Stimulated activated CD4-positive, alpha-beta T cell treated with anti-CD3 and anti-CD28 coated beads, Interleukin-2, amount 100 ng/mL, for 4 hours (primary cell): ENCODE results near the gene ZC3H13.

Source experiments
- DNase-seq: peaks from one replicate; pipeline ENCODE4 v3.0.0-alpha.2; 2020; ENCODE audit warnings: low read depth

ZC3H13 gene

DNA sequence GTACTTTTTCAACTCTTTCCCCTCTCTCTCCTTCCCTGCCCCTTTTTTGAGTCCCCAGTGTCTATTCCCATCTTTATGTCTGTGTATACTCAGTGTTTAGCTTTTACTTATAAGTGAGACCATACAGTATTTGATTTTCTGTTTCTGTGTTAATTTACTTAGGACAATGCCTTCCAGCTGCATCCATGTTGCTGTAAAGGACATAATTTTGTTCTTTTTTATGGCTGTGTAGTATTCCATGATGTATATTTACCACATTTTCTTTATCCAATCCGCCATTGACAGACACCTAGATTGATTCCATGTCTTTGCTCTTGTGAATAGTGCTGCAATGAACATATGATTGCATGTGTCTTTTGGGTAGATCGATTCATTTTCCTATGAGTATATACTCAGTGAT is 10.7 kb upstream of the ZC3H13 start:
- DNase-seq: no peak

DNA sequence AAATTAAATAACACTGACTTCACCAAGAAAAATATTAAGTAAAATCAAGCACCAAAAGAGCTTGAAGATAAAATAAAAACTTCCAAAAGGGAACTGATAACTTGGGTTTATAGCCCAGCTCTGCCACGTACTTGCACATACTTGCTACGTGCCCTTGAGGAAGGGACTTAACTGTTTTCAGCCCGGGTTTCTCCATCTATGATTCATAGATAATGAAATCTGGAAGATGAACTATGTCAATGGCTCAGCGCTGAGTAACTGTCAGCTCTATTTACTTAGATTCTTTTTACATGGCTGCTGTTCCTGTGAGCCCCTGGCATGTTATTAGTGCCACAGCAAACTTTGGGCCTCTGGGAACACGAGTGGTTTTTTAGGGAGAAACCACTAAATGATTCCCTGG is 9.6 kb upstream of the ZC3H13 start:
- DNase-seq: no peak

DNA sequence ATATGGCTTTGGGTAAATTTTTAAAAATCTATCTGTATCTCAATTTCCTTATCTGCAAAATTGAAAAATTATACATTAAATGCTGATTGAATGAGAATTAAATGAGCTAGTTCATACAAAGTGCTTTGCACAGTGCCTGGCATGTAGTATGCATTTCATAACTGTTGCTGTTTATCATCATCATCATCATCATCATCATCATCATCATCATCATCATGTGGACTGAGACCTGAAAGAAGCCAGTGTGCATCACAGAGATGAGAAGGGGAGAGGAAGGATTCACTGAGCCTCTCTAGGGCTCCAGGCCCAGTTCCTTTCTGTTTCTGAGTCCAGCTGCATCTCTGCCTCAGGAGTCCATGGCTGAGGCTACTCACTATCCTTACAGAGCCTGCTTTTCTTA is 6.9 kb upstream of the ZC3H13 start:
- no peak for DNase-seq

DNA sequence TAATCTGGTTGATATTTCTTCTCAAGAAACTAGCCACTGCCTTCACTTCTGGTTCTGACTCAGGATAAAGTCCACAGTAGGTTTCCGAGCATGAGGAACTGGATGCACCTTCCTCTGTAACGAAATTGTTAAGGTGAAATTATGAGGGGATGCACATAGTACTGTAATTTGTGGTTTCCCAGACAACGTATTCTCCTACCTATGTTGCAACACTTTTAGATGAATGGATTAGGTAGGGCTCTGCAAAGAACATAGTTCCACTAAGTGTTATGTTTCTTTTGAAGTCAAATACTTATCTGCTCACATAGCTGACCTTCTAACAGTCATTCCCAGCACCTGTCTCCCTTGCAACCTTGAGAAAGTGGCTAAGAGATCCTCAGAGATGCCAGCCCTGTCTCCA is 5.7 kb upstream of the ZC3H13 start:
- no peak for DNase-seq

DNA sequence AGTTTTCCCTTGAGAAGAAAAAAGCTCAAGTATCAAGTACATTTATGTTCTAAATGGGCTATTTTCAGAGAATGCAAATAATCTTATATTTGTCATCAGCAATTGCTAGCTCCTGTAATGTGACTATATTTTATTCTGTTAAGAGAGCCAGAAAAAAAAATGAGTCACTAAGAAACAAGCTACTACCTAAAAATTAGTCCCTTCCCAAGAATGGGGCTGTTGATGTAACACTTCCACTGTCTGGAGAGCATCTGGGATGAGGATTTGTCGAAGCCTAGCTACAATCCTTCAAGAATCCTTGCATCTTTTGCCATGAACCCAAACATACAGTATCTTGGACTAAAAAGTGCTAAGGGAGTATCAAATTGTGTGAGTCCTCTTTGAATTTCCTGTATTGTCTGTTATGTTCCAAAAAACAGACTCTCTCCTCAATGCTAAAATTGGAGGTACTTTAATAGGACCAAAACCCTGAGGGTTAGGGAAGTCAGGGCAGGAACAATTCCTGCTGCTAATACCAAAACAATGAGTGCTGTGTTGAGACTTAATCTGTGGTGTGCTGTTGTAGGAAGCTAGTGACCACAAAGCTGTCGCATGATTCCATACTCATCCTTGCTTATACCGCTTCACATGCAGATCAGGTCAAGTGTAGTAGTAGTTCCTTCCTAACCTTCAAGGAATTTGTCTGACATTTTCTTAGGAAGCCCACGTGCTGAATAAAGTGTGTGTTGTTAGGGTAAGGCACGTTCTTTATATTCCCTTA is 4.9 kb upstream of the ZC3H13 start:
- DNase-seq: no peak

DNA sequence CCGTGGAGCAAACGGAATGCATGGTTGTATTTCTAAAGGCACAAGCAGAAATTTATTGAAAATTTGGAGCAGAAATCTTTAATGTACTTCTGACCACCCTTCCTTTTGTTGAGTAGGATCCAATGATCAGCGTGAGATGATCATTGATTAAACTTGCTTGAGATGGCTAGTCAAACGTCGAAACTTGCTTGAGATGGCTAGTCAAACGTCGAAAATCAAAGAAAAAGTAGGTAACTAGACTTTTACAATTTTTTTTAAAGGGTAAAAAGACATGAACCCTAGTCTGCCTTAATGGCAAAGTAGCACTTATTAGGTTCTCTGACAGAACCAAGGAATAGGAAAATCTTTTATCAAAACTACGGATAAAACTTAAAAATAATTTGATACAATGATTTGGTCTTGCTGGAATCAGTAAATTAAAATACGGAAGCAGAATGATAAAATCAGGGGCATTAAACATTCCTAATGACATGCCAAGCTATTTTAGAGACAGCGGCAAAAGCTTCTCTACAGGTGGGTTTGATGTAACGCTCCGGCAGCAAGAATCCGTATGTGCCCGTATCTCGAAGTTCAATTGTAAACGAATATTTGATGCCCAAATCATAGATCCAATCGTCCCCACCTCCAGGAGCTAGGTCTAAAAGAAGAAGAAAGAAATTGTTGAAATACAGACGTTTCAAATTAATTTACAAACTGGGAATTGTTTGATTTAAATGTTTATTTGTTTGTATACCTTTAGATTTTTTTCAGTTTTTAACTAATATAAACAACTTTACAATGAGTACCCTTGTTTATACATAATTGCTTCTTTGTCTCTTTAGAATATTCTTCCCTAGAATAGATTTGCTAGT is 841 bp upstream of the ZC3H13 start:
- DNase-seq: no peak

DNA sequence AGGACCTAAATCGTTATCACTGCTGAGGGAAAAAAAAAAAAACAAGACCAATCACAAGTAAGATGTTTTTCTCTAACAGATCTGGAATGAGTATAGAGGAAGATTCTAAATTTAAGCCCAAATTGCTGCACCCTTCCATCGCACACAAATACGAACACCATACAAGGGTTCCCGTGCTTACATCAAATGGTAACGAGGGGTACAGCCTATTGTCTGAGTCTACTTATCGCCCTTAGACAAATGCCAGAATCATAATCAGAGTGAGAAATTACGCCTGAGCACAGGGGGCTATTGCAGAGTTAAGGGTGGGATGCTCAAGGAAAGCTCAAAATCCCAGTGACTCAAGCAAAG is 603 bp downstream of the ZC3H13 start:
- no peak for DNase-seq

DNA sequence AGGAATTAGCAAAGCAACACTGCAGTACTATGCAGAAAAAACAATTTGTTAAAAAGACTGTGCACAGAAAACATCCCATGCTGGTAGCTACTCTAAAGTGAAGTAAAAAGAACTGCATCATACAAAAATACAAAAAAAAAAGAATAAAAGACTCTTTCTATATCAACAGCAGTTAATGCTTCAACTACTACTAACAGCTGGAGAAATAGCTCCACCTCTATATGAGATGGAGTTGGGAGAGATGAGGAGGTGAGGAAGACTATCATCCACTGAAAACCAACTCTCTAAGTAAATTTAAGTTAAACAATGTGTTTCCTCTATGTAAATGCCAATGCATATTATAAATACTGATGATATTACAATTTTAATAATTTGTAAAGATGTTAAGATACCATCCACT is 1.8 kb downstream of the ZC3H13 start:
- no peak for DNase-seq

DNA sequence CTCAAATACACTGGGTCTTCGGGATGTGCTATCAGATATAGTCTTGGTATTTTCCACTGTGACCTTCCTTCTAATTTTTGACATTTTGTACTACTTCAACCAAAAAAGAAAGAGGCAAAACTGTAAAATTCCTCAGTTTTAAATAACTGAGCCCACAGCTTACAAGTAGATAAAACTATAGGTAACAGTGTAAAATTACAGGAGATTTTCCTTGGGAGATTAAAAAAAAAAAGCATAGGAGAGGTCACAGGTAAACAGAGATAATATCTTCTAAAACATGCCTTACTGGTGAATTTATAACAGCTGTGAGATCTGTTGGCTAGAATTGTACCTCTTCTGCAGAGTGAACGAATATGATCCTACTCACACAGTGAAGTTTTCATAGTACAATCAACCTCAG is 7.1 kb downstream of the ZC3H13 start:
- DNase-seq: no peak

DNA sequence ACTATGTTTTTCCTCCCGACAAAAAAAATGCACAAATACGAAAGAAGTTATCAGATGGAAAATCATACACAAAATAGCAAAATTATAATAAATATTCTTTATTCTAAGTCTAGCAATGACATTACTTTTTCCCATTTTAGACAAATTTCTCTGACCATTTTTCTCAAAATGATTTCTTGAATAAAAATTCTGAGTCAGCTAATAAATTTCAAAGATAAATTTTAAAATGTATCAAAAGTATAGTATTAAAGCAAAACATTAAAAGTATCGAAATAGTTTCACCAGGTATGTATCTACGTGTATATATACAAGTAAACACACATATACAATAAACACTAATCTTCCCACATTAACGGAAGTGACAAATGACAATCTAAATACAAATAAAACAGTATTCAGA is 8.9 kb downstream of the ZC3H13 start:
- no peak for DNase-seq

DNA sequence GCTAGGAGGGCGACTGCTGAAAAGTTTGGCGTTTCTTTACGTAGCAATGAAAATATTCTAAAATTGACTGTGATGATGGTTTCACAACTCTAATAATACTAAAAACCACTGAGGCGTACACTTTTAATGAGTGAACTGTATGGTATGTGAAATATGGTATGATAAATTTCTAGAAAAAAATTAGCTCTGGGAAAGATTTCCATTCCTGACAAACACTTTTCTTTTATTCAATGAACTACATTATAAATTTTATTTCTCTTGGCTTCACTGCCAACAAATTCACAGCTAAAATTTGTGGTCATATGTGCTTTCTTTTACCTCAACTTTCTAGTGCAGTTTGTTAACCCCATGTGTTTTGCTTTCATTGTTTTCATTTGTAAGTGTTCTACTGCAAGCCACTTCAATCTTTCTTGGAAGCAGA is 11.1 kb downstream of the ZC3H13 start:
- no peak for DNase-seq

DNA sequence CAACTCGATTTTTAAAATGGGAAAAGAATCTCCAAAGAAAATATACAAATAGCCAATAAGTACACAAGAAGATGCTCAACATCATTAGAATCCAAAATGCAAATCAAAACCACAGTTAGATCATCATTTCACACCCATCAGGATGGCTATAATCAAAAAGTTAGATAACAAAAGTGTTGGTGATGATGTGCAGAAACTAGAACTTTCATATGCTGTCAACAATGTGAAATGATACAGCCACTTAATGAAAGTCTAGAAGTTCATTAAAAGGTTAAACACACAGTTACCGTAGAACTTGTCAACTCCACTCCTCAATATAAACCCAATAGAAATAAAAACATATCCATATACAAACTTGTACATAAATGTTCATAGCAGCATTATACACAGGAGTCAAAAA is 11.8 kb downstream of the ZC3H13 start:
- no peak for DNase-seq

DNA sequence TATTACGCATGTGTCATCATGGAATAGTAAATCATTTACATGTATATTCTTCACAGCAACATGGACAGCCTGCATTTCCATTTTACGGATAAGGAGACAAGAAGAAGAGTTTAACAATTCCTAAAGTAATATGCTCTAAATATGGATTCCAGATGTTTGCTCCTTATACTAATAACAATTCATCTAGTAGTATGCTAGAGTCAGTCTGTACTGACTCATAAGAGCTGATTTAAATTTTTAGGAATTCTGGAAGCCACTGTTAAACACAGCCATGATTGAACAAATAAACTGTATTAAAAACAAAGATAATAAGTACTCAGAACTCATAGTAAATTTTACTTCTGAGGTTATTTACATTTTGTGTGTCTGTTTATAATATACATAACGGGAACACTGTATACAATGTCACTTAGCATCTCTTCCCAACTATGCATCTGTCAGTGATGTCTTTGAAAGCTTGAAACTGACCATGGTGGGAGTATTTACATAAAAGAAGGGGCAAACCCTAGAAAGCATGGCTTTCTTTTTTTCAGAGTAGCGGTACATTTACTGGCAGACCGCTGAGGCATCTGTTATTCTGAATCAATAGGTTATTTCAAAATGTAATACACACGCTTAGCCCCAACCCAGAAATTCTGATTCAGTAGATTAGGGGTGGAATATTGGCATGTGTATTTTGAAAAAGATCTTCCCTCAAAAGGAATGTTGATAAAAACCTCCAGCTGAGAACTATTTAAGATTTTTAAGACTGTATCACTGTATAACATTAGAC is 12.9 kb downstream of the ZC3H13 start:
- DNase-seq: no peak

DNA sequence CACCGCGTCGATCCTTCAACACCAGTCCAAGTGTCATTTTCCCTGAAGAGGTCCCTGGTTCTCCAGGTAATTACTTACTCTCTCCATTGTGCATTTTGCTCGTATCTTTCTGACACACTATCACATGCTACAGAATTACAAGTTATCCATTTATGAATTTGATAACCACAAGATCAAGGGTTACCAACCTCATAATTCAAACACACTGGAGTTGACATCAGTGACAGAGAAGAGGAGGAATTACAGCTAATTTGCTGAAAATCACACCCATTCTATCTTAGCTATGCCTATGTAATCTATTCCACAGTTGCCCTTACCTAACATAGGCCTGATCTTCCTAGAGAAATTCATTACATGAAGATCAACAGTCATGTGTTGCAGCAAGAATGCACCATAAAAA is 14.2 kb downstream of the ZC3H13 start:
- no peak for DNase-seq

DNA sequence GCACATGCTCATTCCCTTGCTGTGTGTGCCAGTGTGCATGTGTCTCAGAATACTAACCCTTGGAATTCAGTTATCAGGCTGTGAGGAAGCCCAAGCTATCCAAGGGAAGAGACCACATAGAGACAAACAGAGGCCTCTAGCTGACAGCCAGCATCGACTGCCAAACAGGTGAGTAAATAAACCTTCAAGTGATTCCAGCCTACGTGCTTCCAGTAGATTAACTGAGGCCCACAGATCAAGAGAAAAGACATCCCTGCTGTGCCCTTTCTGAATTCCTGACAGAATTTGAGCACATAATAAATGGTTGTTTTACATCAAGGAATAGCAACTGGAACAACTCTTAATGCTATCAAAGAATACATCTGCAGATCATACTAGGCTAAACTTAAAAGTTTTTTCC is 17.5 kb downstream of the ZC3H13 start:
- DNase-seq: no peak

DNA sequence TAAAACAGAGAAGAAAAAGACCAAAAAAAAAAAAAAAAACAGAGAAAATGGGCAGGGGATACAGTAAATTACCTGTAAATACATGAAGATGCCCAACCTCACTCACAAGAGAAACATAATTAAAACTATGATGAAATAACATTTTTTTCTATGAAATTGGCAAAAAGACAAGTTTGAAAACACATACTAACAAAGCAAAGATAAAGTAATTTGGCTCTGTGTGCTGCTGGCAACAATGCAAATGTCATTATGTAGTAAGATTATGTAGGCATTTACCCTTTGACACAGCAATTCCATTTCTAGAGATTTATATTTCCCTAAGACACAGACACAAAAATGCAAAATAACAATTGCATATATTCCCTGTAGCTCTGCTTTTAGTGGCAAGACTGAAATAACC is 20.2 kb downstream of the ZC3H13 start:
- no peak for DNase-seq

DNA sequence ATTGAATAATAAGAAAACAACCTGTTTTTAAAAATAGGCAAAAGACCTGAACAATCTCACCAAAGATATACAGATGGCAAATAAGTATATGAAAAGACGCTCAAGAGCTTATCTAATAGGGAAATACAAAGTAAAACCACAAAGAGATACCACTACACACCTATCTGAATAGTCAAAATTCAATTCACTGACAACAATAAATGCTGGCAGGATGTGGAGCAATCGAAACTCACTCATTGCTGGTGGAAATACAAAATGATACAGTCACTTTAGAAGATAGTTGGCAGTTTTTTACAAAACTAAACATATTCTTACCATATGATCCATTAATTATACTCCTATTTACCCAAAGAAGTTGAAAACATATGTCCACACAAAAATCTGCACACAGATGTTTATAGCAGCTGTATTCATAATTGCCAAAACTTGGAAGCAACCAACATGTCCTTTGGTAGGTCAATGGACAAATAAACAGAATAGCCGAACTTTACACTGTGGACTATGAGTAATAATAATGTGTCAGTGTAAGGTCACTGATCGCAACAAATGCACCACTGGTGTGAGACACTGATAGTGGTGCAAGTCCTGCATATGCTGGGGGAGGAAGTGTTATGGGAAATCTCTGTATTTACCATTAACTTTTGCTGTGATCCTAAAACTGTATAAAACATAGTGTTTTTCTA is 20.8 kb downstream of the ZC3H13 start:
- no peak for DNase-seq

DNA sequence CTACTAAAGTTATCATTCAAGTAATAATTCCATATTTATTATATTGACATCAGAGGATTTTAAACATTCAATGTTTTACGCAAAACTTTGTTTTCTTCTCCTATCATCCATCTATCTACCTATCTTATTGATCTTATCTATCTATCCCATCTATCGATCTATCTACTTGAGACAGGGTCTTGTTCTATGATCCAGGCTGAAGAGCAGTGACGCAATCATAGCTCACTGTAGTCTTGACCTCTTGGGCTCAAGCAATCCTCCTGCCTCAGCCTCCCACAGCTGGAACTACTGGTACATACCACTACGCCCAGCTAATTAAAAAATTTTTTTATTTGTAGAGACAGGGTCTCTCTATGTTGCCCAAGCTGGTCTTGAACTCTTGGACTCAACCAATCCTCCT is 27.4 kb downstream of the ZC3H13 start:
- DNase-seq: no peak

DNA sequence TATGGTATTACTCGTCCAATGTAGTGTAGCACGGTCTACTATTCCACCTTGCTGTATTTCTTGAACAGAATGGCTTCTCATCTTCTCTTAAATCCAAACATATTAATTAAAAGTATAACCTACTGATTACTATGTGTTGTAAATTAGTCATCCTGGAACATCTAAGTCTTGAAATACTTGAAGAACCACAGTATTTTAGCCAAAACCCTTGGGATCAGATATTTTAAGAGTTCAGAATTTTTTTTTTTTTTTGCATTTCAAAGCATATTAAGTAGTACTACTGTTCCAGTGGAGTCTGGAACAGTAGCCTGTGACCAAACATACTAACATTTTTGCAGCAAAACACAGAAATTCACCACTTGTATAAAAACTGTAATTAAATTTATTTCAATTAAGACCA is 30.1 kb downstream of the ZC3H13 start:
- DNase-seq: no peak

DNA sequence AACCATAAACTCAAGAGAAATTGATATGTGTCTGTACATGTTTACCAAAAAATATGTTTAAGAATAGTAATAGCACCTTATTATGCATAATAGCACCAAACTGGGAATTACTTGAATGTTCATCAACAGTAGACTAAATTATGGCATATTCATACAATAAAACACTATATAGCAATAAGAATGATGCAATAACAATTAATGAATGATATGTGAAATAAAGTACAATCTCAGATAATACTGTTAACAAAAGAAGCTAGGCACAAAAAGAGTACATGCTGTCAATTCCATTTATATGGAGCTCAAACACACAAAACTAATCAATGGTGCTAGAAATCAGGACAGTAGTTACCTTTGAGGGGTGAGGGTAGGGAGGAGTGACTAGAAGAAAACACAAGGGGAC is 36.3 kb downstream of the ZC3H13 start:
- no peak for DNase-seq

DNA sequence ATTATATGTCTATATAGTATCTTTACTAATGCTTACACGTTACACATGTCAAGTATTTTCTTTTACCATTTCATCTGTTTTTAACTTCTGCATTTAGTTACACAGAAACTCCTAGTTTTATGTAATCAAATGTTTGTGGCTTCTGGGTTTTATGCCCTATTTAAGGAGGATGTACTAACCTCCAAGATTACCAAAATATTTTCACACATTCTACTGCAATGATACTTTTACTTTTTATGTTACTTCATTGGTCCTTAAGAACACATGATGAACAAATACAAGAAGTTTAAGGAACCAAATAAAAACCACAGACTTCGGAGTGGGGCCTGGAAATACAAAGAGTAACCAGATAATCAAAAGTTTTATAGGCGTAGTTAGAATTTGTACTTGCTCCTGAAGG is 37.2 kb downstream of the ZC3H13 start:
- no peak for DNase-seq

DNA sequence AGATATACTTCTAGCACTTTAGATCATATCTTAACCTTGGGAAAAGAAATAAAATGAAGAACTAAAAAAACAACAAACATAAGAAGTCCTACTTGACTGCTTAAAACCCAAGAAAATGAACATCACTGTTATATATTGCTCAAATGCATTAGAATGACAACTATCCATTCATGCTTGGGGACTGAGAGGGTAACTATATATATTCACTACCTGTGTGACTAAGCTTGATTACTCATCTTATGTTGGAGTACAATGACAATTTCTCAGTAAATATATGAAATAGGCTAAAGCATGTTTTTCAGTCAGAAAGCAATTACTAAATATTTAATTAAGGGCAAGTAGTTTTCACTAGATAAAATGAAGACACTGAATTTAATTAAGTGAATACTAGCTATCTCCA is 40.1 kb downstream of the ZC3H13 start:
- DNase-seq: no peak
